ENCODE data around the gene GNS.

Gene GNS

GRCh38 chr12:64672925-64673409 lies 86.2 kb downstream of the GNS start:
- Histone ChIP-seq H3K27me3 (ENCODE audit: control insufficient read depth in 2 of 2, insufficient read depth in 2 of 2, low read length in 2 of 2) (no peaks in the 10 kb centered on the region), H3K9ac (ENCODE audit: low read depth in 1 of 2, low read length in 2 of 2) (peak overlapping the region; percentile 28 to 36), H3K36me3 (ENCODE audit: control insufficient read depth in 2 of 2, insufficient read depth in 2 of 2, low read length in 2 of 2) (no peaks in the 10 kb centered on the region), H3K4me1 (ENCODE audit: control insufficient read depth in 2 of 2, insufficient read depth in 2 of 2, low read length in 2 of 2) (peaks cover 70 to 71% of the 10 kb centered on the region in 2 donors), H3K27ac (ENCODE audit: low read depth in 2 of 2, low read length in 2 of 2) (peak overlapping the region; percentile 78 to 82), H3K4me3 (ENCODE audit: low read length in 2 of 2) (peak overlapping the region; percentile 1 to 14), H3K9me3 (ENCODE audit: control insufficient read depth in 2 of 2, low read length in 2 of 2) (no peaks in the 10 kb centered on the region)

DNA sequence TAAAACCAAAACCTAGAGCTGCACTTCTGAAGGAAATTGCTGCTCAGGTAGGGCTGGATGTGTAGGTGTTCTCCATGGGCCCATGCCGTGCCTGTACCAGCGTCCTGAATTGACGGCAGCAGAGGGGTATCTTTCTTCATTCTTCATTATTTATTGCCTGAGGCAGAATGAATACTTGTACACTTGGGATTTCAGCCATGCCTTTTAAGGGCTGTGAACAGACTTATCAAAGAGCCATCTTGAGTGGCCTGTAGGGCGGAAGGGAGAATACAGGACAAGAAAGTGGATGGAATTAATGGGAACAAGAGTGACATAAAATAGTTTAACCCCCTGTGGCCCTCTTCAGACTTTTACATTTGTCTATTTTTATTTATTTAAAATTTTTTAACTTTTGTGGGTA lies 87.5 kb downstream of the GNS start:
- Histone ChIP-seq H3K27ac (ENCODE audit: low read depth in 2 of 2, low read length in 2 of 2) (peak overlapping the region; percentile 64 to 76), H3K9ac (ENCODE audit: low read depth in 1 of 2, low read length in 2 of 2) (no peak overlapping the region), H3K9me3 (ENCODE audit: control insufficient read depth in 2 of 2, low read length in 2 of 2) (no peaks in the 10 kb centered on the region), H3K4me3 (ENCODE audit: low read length in 2 of 2) (no peak overlapping the region), H3K4me1 (ENCODE audit: control insufficient read depth in 2 of 2, insufficient read depth in 2 of 2, low read length in 2 of 2) (peaks cover 70 to 74% of the 10 kb centered on the region in 2 donors), H3K27me3 (ENCODE audit: control insufficient read depth in 2 of 2, insufficient read depth in 2 of 2, low read length in 2 of 2) (no peaks in the 10 kb centered on the region), H3K36me3 (ENCODE audit: control insufficient read depth in 2 of 2, insufficient read depth in 2 of 2, low read length in 2 of 2) (no peaks in the 10 kb centered on the region)

DNA sequence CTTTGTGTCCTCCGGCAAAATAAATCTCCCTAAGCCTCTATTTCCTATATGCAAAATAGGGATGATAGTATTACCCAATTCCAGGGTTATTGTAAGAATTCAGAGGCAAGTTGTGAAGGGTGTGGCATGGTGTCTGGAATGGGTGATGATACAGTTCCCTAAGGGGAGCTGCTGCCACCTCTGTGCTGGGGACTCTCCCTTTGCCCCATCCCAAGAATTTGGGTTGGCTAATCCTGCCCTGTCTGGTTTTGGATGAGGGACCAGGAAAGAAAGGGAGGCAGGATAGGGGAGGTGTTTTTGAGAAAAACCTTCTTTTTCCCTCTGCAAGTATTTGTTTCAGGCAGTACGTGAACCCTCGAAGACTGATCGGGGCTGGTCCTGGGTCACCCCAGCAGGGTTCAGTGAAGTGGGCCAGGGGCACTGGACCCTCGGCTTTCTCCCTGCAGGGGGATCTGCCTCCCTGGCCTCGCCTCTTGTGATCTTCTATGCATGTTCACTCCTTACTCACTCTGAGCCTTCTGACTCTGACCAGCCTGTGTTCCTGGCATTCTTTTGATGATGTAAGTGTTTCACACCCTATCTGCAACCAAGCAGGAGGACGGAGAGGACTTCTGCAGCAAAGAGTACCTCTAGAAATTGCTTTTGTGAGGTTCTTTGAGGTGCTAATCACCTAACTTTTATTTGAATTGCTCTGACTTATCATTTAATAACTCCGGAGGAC lies 88.1 kb downstream of the GNS start:
- Histone ChIP-seq H3K9ac (ENCODE audit: low read depth in 1 of 2, low read length in 2 of 2) (peak overlapping the region in 1 of 2 donors; percentile 36), H3K27me3 (ENCODE audit: control insufficient read depth in 2 of 2, insufficient read depth in 2 of 2, low read length in 2 of 2) (no peaks in the 10 kb centered on the region), H3K27ac (ENCODE audit: low read depth in 2 of 2, low read length in 2 of 2) (peak overlapping the region; percentile 64 to 76), H3K9me3 (ENCODE audit: control insufficient read depth in 2 of 2, low read length in 2 of 2) (no peaks in the 10 kb centered on the region), H3K4me3 (ENCODE audit: low read length in 2 of 2) (peak overlapping the region in 1 of 2 donors; percentile 13), H3K4me1 (ENCODE audit: control insufficient read depth in 2 of 2, insufficient read depth in 2 of 2, low read length in 2 of 2) (peaks cover 76 to 77% of the 10 kb centered on the region in 2 donors), H3K36me3 (ENCODE audit: control insufficient read depth in 2 of 2, insufficient read depth in 2 of 2, low read length in 2 of 2) (no peaks in the 10 kb centered on the region)

GRCh38 chr12:64670019-64670418 lies 89.2 kb downstream of the GNS start:
- Histone ChIP-seq H3K4me1 (ENCODE audit: control insufficient read depth in 2 of 2, insufficient read depth in 2 of 2, low read length in 2 of 2) (peaks cover 73 to 79% of the 10 kb centered on the region in 2 donors), H3K4me3 (ENCODE audit: low read length in 2 of 2) (peak overlapping the region in 1 of 2 donors; percentile 63), H3K36me3 (ENCODE audit: control insufficient read depth in 2 of 2, insufficient read depth in 2 of 2, low read length in 2 of 2) (no peaks in the 10 kb centered on the region), H3K9me3 (ENCODE audit: control insufficient read depth in 2 of 2, low read length in 2 of 2) (no peaks in the 10 kb centered on the region), H3K27ac (ENCODE audit: low read depth in 2 of 2, low read length in 2 of 2) (peak overlapping the region in 1 of 2 donors; percentile 92), H3K27me3 (ENCODE audit: control insufficient read depth in 2 of 2, insufficient read depth in 2 of 2, low read length in 2 of 2) (no peaks in the 10 kb centered on the region), H3K9ac (ENCODE audit: low read depth in 1 of 2, low read length in 2 of 2) (peak overlapping the region in 1 of 2 donors; percentile 10)

- Histone ChIP-seq H3K36me3 (ENCODE audit: control insufficient read depth in 2 of 2, insufficient read depth in 2 of 2, low read length in 2 of 2) (no peaks in the 10 kb centered on the region), H3K9me3 (ENCODE audit: control insufficient read depth in 2 of 2, low read length in 2 of 2) (no peaks in the 10 kb centered on the region), H3K27me3 (ENCODE audit: control insufficient read depth in 2 of 2, insufficient read depth in 2 of 2, low read length in 2 of 2) (no peaks in the 10 kb centered on the region), H3K27ac (ENCODE audit: low read depth in 2 of 2, low read length in 2 of 2) (peak overlapping the region; percentile 79 to 92), H3K9ac (ENCODE audit: low read depth in 1 of 2, low read length in 2 of 2) (peak overlapping the region; percentile 10 to 57), H3K4me3 (ENCODE audit: low read length in 2 of 2) (peak overlapping the region; percentile 36 to 63), H3K4me1 (ENCODE audit: control insufficient read depth in 2 of 2, insufficient read depth in 2 of 2, low read length in 2 of 2) (peaks cover 68 to 77% of the 10 kb centered on the region in 2 donors)
These were observed 89.8 kb downstream of the GNS start for GRCh38 chr12:64669270-64669842.

- Histone ChIP-seq H3K27me3 (ENCODE audit: control insufficient read depth in 2 of 2, insufficient read depth in 2 of 2, low read length in 2 of 2) (no peaks in the 10 kb centered on the region), H3K4me1 (ENCODE audit: control insufficient read depth in 2 of 2, insufficient read depth in 2 of 2, low read length in 2 of 2) (peaks cover 54 to 62% of the 10 kb centered on the region in 2 donors), H3K9me3 (ENCODE audit: control insufficient read depth in 2 of 2, low read length in 2 of 2) (no peaks in the 10 kb centered on the region), H3K9ac (ENCODE audit: low read depth in 1 of 2, low read length in 2 of 2) (no peak overlapping the region), H3K4me3 (ENCODE audit: low read length in 2 of 2) (no peak overlapping the region), H3K36me3 (ENCODE audit: control insufficient read depth in 2 of 2, insufficient read depth in 2 of 2, low read length in 2 of 2) (no peaks in the 10 kb centered on the region), H3K27ac (ENCODE audit: low read depth in 2 of 2, low read length in 2 of 2) (peak overlapping the region in 1 of 2 donors; percentile 0)
These were observed 91.4 kb downstream of the GNS start for GRCh38 chr12:64667793-64668192.

GRCh38 chr12:64666054-64666914 lies 92.9 kb downstream of the GNS start:
- H3K9ac ChIP-seq (ENCODE audit: low read depth in 1 of 2, low read length in 2 of 2) = peak overlapping the region in 1 of 2 donors; percentile 30
- peaks cover 45 to 48% of the 10 kb centered on the region in 2 donors for H3K4me1 ChIP-seq (ENCODE audit: control insufficient read depth in 2 of 2, insufficient read depth in 2 of 2, low read length in 2 of 2)
- H3K36me3 ChIP-seq (ENCODE audit: control insufficient read depth in 2 of 2, insufficient read depth in 2 of 2, low read length in 2 of 2) = no peaks in the 10 kb centered on the region
- no peaks in the 10 kb centered on the region for H3K27me3 ChIP-seq (ENCODE audit: control insufficient read depth in 2 of 2, insufficient read depth in 2 of 2, low read length in 2 of 2)
- peak overlapping the region; percentile 48 to 53 for H3K27ac ChIP-seq (ENCODE audit: low read depth in 2 of 2, low read length in 2 of 2)
- H3K4me3 ChIP-seq (ENCODE audit: low read length in 2 of 2) = peak overlapping the region in 1 of 2 donors; percentile 22
- no peaks in the 10 kb centered on the region for H3K9me3 ChIP-seq (ENCODE audit: control insufficient read depth in 2 of 2, low read length in 2 of 2)

- Histone ChIP-seq H3K36me3 (ENCODE audit: control insufficient read depth in 2 of 2, insufficient read depth in 2 of 2, low read length in 2 of 2) (no peaks in the 10 kb centered on the region), H3K9me3 (ENCODE audit: control insufficient read depth in 2 of 2, low read length in 2 of 2) (no peaks in the 10 kb centered on the region), H3K27ac (ENCODE audit: low read depth in 2 of 2, low read length in 2 of 2) (peak overlapping the region; percentile 48 to 53), H3K4me3 (ENCODE audit: low read length in 2 of 2) (no peak overlapping the region), H3K4me1 (ENCODE audit: control insufficient read depth in 2 of 2, insufficient read depth in 2 of 2, low read length in 2 of 2) (peaks cover 37 to 40% of the 10 kb centered on the region in 2 donors), H3K9ac (ENCODE audit: low read depth in 1 of 2, low read length in 2 of 2) (peak overlapping the region in 1 of 2 donors; percentile 30), H3K27me3 (ENCODE audit: control insufficient read depth in 2 of 2, insufficient read depth in 2 of 2, low read length in 2 of 2) (no peaks in the 10 kb centered on the region)
These were observed 93.7 kb downstream of the GNS start for GRCh38 chr12:64665514-64665913.

All from mucosa of rectum (tissue), 2 donors.